Endothelial cell of umbilical vein (primary cell): Measurements from ENCODE around the gene SELENOO.

Experiments
- CTCF ChIP-seq, 2 donors: IDR thresholded peaks; 1 replicate in 1 of 2; 2 replicates in 1 of 2; pipeline ENCODE4 v1.5.1; 2011; ENCODE audit warnings: low read length in 2 of 2, mild to moderate bottlenecking in 2 of 2, moderate library complexity in 2 of 2, control low read depth in 1 of 2, inconsistent platforms in 1 of 2, low read depth in 1 of 2; ENCODE audit not compliant: insufficient read depth in 1 of 2; ENCODE audit errors: extremely low read depth in 1 of 2
- EZH2 ChIP-seq: IDR thresholded peaks from 2 replicates; pipeline ENCODE4 v1.6.1; 2012; ENCODE audit warnings: borderline replicate concordance, low read depth, mild to moderate bottlenecking, moderate library complexity, low read length, inconsistent platforms; ENCODE audit not compliant: severe bottlenecking
- FOS ChIP-seq: IDR thresholded peaks from 2 replicates; pipeline ENCODE4 v1.6.1; 2011; ENCODE audit warnings: mild to moderate bottlenecking, low read length, moderate library complexity, borderline replicate concordance; ENCODE audit not compliant: insufficient read depth
- GATA2 ChIP-seq: IDR thresholded peaks from 2 replicates; pipeline ENCODE4 v1.7.0; 2011; ENCODE audit warnings: low read depth, mild to moderate bottlenecking, moderate library complexity, mixed read lengths, low read length; ENCODE audit not compliant: insufficient read length, insufficient read depth
- JUN ChIP-seq: IDR thresholded peaks from 2 replicates; pipeline ENCODE4 v1.6.1; 2011; ENCODE audit warnings: borderline replicate concordance, low read depth; ENCODE audit not compliant: insufficient read length, insufficient read depth
- MAX ChIP-seq: IDR thresholded peaks from 2 replicates; pipeline ENCODE4 v1.6.1; 2011; ENCODE audit not compliant: insufficient read depth, insufficient read length
- MYC ChIP-seq: IDR thresholded peaks from one replicate; pipeline ENCODE4 v1.6.1; 2011; ENCODE audit warnings: mild to moderate bottlenecking, low read depth, low read length
- POLR2A ChIP-seq: IDR thresholded peaks from 2 replicates; pipeline ENCODE4 v1.6.1; 2012; ENCODE audit warnings: low read depth, mild to moderate bottlenecking, control low read depth, low read length
- POLR2AphosphoS5 ChIP-seq: IDR thresholded peaks from 2 replicates; pipeline ENCODE4 v1.6.1; 2012; ENCODE audit warnings: low read depth, mild to moderate bottlenecking, control low read depth, low read length, moderate library complexity; ENCODE audit not compliant: insufficient read depth

- TF ChIP-seq CTCF (IDR thresholded peaks at IDR 0.05; ENCODE audit: extremely low read depth in 1 of 2, insufficient read depth in 1 of 2, low read depth in 1 of 2, low read length in 2 of 2) (no peak), JUN (no peak), MAX (no peak), POLR2A (no peak), GATA2 (no peak), EZH2 (no peak), POLR2AphosphoS5 (no peak), MYC (no peak), FOS (no peak)
Measured at GRCh38 chr22:50157709-50158375, 43.0 kb upstream of the SELENOO start.
